Astrocyte of the cerebellum (primary cell): ENCODE measurements around the gene VPS13C.

Experiments
- DNase-seq: peaks from one replicate; pipeline ENCODE4 v3.0.0-alpha.2; 2011; ENCODE audit warnings: low read depth
- H3K4me3 ChIP-seq: 2 replicates; pipeline ENCODE4 v1.5.1; 2011; ENCODE audit warnings: mild to moderate bottlenecking, low read depth, low read length, moderate library complexity
- in situ Hi-C: cut with HindIII; loops from 2 replicates; pipeline ENCODE4 v1.10.0; 2017; ENCODE audit warnings: low sequenced_read_pairs
- TF ChIP-seq, protein P1 (sequence below): IDR thresholded peaks from 2 replicates; pipeline ENCODE4 v1.5.1; 2012; ENCODE audit warnings: low read length, low read depth, moderate library complexity, mild to moderate bottlenecking; ENCODE audit errors: missing control alignments

The VPS13C gene

GRCh38 chr15:61827131-61827530 is 233.1 kb downstream of the VPS13C start:
- no peak for DNase-seq
- H3K4me3 ChIP-seq = no peak overlapping the region
- TF ChIP-seq, protein P1, sequence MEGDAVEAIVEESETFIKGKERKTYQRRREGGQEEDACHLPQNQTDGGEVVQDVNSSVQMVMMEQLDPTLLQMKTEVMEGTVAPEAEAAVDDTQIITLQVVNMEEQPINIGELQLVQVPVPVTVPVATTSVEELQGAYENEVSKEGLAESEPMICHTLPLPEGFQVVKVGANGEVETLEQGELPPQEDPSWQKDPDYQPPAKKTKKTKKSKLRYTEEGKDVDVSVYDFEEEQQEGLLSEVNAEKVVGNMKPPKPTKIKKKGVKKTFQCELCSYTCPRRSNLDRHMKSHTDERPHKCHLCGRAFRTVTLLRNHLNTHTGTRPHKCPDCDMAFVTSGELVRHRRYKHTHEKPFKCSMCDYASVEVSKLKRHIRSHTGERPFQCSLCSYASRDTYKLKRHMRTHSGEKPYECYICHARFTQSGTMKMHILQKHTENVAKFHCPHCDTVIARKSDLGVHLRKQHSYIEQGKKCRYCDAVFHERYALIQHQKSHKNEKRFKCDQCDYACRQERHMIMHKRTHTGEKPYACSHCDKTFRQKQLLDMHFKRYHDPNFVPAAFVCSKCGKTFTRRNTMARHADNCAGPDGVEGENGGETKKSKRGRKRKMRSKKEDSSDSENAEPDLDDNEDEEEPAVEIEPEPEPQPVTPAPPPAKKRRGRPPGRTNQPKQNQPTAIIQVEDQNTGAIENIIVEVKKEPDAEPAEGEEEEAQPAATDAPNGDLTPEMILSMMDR = no peak
- in situ Hi-C loops = loop anchor here (25.0 kb wide), 3 partner anchors 640 to 1240 kb away; no protein-coding TSS in a partner anchor

DNA sequence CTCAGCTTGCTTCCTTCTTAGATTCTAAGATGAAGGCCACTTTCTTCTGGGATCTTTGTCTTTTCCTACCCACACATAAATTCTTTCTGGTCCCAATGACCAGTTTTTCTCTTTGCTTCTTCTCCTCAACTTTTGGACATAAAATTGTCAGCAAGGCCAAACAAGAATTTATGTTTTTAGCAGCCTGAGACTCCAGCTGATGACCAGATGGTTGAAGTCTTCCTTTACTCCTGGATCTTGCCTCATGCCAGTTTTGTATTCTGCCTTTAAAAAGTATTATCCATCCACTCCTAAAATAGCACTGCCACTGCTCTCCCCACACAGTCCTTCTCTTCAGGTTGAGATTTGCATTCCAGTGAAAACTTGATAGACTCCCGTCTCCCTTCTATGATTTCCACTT is 236.0 kb downstream of the VPS13C start:
- DNase-seq = no peak
- in situ Hi-C loops = no loop called here
- no peak overlapping the region for H3K4me3 ChIP-seq
- TF ChIP-seq, protein P1 = no peak

DNA sequence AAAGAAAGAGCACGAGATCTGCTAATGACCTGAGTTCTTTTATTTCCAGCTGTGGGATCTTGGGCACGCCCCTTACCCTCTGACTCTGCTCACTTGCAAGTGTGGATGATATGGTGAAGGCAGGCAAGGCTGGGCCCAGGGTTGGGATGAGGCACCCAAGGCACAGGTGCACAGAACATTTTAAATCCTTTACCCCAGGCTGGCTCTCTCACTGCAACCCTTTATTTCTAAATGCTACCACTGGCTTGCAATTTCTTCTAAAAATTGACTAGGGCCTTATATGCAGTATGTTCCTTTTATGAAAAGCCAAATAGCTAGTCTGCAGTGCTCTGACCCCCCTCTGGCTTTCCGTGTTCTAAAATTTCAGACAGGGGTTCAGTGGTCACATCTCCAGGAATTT is 237.7 kb downstream of the VPS13C start:
- in situ Hi-C loops = no loop called here
- TF ChIP-seq, protein P1 = no peak
- no peak overlapping the region for H3K4me3 ChIP-seq
- no peak for DNase-seq

DNA sequence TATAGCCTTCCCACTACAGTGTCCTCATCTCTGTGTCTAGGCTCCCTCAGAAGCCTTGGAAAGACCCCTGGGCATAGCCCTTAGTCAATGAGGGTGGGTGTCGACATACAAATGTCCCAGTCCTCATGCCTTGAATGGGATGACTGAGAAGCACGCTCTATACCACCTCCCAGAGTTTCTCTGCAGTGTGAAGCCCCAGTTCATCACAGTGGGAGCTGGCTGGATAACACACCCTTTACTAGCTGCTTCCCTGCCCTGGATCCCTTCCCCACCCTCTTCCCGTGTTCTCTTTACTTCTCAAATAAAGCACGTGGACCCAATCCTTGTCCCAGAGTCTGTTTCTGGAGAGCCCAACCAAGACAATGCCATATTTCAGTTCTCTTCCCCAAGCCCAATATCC is 239.3 kb downstream of the VPS13C start:
- in situ Hi-C loops = no loop called here
- DNase-seq = no peak
- TF ChIP-seq, protein P1 = no peak
- no peak overlapping the region for H3K4me3 ChIP-seq

DNA sequence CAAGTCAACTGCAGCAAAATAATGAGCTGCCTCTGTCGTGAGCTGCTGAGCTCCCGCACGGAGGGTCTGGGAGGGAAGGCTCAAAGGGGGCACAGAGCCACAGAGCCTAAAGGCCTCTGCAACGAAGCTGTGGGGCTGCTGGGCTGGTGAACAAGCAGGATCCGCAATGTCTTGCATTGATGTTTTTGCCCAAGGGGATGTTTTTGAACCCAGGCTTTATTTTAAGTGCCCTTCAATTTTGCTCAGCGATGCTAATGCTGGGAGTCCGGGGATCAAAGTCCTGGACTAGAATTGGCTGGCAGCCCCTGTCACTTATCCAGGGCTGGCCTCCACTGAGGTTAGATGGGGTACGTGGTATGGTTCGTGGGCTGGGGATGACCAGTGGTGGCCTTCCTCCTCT is 240.0 kb downstream of the VPS13C start:
- in situ Hi-C loops = no loop called here
- DNase-seq = no peak
- H3K4me3 ChIP-seq = no peak overlapping the region
- TF ChIP-seq, protein P1 = no peak

GRCh38 chr15:61819386-61819785 is 240.9 kb downstream of the VPS13C start:
- DNase-seq = no peak
- H3K4me3 ChIP-seq = no peak overlapping the region
- in situ Hi-C loops = no loop called here
- TF ChIP-seq, protein P1 = no peak

GRCh38 chr15:61818801-61819200 is 241.4 kb downstream of the VPS13C start:
- no peak overlapping the region for H3K4me3 ChIP-seq
- TF ChIP-seq, protein P1 = no peak
- DNase-seq = no peak
- in situ Hi-C loops = no loop called here
